IMR-90 (cell line): Measurements from ENCODE around the gene ASB4.
"Not testable (repeated sequence)": the region's sequence is repeated elsewhere in the genome, so short reads cannot be mapped to it uniquely, and the experiment has no call there.

Experiments used
- BHLHE40 ChIP-seq: fragments of 150-350 bp; IDR thresholded peaks from 2 replicates; pipeline ENCODE4 v1.6.1; 2016; ENCODE audit warnings: mild to moderate bottlenecking, low read depth, low read length
- CEBPB ChIP-seq: IDR thresholded peaks from 2 replicates; pipeline ENCODE4 v1.6.1; 2012; ENCODE audit warnings: low read depth, low read length, improper control_type of control experiment
- FOS ChIP-seq: fragments of 150-350 bp; IDR thresholded peaks from 2 replicates; pipeline ENCODE4 v1.6.1; 2016; ENCODE audit warnings: low read depth, low read length
- MAFK ChIP-seq: IDR thresholded peaks from 2 replicates; pipeline ENCODE4 v1.6.1; 2012; ENCODE audit warnings: low read depth, low read length, improper control_type of control experiment
- MXI1 ChIP-seq: IDR thresholded peaks from 2 replicates; pipeline ENCODE4 v1.6.1; 2012; ENCODE audit warnings: low read depth, mild to moderate bottlenecking, low read length, moderate library complexity, borderline replicate concordance
- NFE2L2 ChIP-seq: fragments of 150-350 bp; IDR thresholded peaks from 2 replicates; pipeline ENCODE4 v1.6.1; 2016; ENCODE audit warnings: low read depth, mild to moderate bottlenecking, low read length
- POLR2A ChIP-seq: IDR thresholded peaks from 2 replicates; pipeline ENCODE4 v1.6.1; 2012; ENCODE audit warnings: mild to moderate bottlenecking, low read depth, low read length
- RAD21 ChIP-seq: IDR thresholded peaks from 2 replicates; pipeline ENCODE4 v1.6.1; 2012; ENCODE audit warnings: low read length, improper control_type of control experiment
- RCOR1 ChIP-seq: IDR thresholded peaks from 2 replicates; pipeline ENCODE4 v1.6.1; 2012; ENCODE audit warnings: mild to moderate bottlenecking, low read length, improper control_type of control experiment; ENCODE audit not compliant: insufficient replicate concordance
- RFX5 ChIP-seq: IDR thresholded peaks from 2 replicates; pipeline ENCODE4 v1.8.0; 2012; ENCODE audit warnings: low read depth, mild to moderate bottlenecking, low read length, moderate library complexity
- SMC3 ChIP-seq: fragments of 150-350 bp; IDR thresholded peaks from 2 replicates; pipeline ENCODE4 v1.6.1; 2016; ENCODE audit warnings: low read depth, mild to moderate bottlenecking, antibody characterized with exemption, low read length, moderate library complexity
- TF ChIP-seq, protein P1 (sequence below): conservative IDR thresholded peaks from 2 replicates; pipeline ENCODE4 v1.5.1; 2012; ENCODE audit warnings: mild to moderate bottlenecking, low read depth, low read length, improper control_type of control experiment
- TF ChIP-seq, protein P2 (sequence below): fragments of 150-350 bp; IDR thresholded peaks from 2 replicates; pipeline ENCODE4 v1.6.1; 2017; ENCODE audit warnings: mild to moderate bottlenecking, antibody characterized with exemption, low read length, low read depth

DNA sequence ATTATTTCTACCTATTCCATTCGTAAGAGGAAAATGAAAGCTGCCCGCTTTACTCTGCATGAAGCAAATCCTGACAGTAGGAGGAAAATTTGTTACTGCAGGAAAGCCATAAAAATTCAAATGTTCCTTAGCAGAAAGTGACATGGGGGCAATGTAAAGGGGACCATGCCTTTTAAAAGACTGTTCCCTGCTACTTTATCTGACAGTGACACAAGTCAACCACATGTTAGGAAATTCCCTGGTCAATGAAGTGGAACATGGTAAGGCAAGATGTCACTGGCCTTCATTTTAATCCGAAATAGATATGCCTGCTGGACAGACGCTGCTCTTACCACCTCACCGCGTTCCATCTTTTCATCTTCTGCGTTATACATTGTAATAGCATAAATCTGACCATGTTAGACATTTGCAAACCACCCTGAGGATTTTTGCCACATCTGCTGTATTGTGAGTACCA, 18.4 kb downstream of the ASB4 start:
- TF ChIP-seq RFX5, RCOR1, MXI1, CEBPB, BHLHE40, POLR2A, FOS, RAD21, SMC3, NFE2L2, MAFK: not testable (repeated sequence)
- TF ChIP-seq, protein P1, sequence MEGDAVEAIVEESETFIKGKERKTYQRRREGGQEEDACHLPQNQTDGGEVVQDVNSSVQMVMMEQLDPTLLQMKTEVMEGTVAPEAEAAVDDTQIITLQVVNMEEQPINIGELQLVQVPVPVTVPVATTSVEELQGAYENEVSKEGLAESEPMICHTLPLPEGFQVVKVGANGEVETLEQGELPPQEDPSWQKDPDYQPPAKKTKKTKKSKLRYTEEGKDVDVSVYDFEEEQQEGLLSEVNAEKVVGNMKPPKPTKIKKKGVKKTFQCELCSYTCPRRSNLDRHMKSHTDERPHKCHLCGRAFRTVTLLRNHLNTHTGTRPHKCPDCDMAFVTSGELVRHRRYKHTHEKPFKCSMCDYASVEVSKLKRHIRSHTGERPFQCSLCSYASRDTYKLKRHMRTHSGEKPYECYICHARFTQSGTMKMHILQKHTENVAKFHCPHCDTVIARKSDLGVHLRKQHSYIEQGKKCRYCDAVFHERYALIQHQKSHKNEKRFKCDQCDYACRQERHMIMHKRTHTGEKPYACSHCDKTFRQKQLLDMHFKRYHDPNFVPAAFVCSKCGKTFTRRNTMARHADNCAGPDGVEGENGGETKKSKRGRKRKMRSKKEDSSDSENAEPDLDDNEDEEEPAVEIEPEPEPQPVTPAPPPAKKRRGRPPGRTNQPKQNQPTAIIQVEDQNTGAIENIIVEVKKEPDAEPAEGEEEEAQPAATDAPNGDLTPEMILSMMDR, result not testable (repeated sequence)
- TF ChIP-seq, protein P2, sequence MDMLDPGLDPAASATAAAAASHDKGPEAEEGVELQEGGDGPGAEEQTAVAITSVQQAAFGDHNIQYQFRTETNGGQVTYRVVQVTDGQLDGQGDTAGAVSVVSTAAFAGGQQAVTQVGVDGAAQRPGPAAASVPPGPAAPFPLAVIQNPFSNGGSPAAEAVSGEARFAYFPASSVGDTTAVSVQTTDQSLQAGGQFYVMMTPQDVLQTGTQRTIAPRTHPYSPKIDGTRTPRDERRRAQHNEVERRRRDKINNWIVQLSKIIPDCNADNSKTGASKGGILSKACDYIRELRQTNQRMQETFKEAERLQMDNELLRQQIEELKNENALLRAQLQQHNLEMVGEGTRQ, result not testable (repeated sequence)
